GM19351 (cell line): ENCODE data around the gene OR8D2.

Source experiments
- ATAC-seq: cut with Tn5 transposase; IDR thresholded peaks from one replicate; pipeline ENCODE4 v1.9.1; 2021; ENCODE audit warnings: mild to moderate bottlenecking, moderate library complexity; ENCODE audit not compliant: unreplicated experiment

The OR8D2 gene

GRCh38 chr11:124320097-124320496 lies at the start of gene OR8D2:
OR8D2 (minus strand) TSS chr11:124320197; CDS start chr11:124320197, 0 bp downstream.
- no peak for ATAC-seq

GRCh38 chr11:124359566-124359965 lies 39.6 kb upstream of the OR8D2 start:
- ATAC-seq: no peak

GRCh38 chr11:124346311-124346955 lies 26.4 kb upstream of the OR8D2 start:
- no peak for ATAC-seq

GRCh38 chr11:124344346-124344745 lies 24.3 kb upstream of the OR8D2 start:
- no peak for ATAC-seq

- ATAC-seq: no peak
These were observed 20.1 kb upstream of the OR8D2 start for GRCh38 chr11:124340142-124340447.

GRCh38 chr11:124339396-124340141 lies 19.6 kb upstream of the OR8D2 start:
- no peak for ATAC-seq

- ATAC-seq: no peak
These were observed 11.9 kb upstream of the OR8D2 start for GRCh38 chr11:124331873-124332272.

- ATAC-seq: peak; percentile 93
These were observed 9.9 kb upstream of the OR8D2 start for GRCh38 chr11:124329787-124330478.

GRCh38 chr11:124327775-124328174 lies 7.8 kb upstream of the OR8D2 start:
- no peak for ATAC-seq

- ATAC-seq: no peak
These were observed 2.4 kb upstream of the OR8D2 start for GRCh38 chr11:124322356-124322755.

- ATAC-seq: no peak
These were observed 4.9 kb downstream of the OR8D2 start for GRCh38 chr11:124315052-124315451.

GRCh38 chr11:124313849-124314248 lies 6.1 kb downstream of the OR8D2 start, which contains the start of gene OR8D1:
OR8D1 (minus strand) TSS chr11:124313949; CDS start chr11:124310766, 3,183 bp downstream.
- ATAC-seq: no peak

GRCh38 chr11:124313131-124313530 lies 6.9 kb downstream of the OR8D2 start:
- ATAC-seq: no peak

- no peak for ATAC-seq
These were observed 8.3 kb downstream of the OR8D2 start for GRCh38 chr11:124311670-124312069.

- no peak for ATAC-seq
These were observed 8.7 kb downstream of the OR8D2 start for GRCh38 chr11:124311269-124311668.

- no peak for ATAC-seq
These were observed 9.3 kb downstream of the OR8D2 start for GRCh38 chr11:124310721-124311120.

GRCh38 chr11:124307093-124307492 lies 12.9 kb downstream of the OR8D2 start:
- no peak for ATAC-seq

- ATAC-seq: no peak
These were observed 17.5 kb downstream of the OR8D2 start for GRCh38 chr11:124302347-124303125.

- no peak for ATAC-seq
These were observed 18.4 kb downstream of the OR8D2 start for GRCh38 chr11:124301548-124301947.

- ATAC-seq: no peak
These were observed 22.1 kb downstream of the OR8D2 start for GRCh38 chr11:124297921-124298320.

- no peak for ATAC-seq
These were observed 24.0 kb downstream of the OR8D2 start for GRCh38 chr11:124296016-124296415.
